ENCODE data around the gene PTK7.
"Not testable (repeated sequence)": the region's sequence is repeated elsewhere in the genome, so short reads cannot be mapped to it uniquely, and the experiment has no call there.

The PTK7 gene

DNA sequence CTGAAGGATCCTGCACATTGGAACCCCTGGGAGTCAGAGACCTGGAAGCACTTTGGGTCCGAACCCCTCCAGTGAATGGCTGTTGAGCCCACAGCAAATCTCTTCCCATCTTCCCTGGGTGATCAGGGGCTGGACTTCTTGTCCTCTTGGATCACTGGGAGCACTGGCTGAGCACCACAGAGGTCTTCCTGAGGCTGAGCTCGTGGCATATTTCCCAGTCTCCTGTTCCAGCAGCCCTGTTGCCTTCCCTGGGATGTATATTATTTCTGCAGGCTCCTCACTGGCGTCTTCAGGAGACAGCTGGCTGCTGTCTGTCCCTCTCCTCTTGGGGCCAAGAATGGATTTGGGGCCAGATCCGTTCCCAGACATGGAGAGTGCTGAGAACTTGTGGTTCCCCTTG is 43.4 kb downstream of the PTK7 start:
- DNase-seq (ENCODE audit: low spot score) = no peak

GRCh38 chr6:43120101-43120763 is 44.1 kb downstream of the PTK7 start:
- no peak for DNase-seq (ENCODE audit: low spot score)

DNA sequence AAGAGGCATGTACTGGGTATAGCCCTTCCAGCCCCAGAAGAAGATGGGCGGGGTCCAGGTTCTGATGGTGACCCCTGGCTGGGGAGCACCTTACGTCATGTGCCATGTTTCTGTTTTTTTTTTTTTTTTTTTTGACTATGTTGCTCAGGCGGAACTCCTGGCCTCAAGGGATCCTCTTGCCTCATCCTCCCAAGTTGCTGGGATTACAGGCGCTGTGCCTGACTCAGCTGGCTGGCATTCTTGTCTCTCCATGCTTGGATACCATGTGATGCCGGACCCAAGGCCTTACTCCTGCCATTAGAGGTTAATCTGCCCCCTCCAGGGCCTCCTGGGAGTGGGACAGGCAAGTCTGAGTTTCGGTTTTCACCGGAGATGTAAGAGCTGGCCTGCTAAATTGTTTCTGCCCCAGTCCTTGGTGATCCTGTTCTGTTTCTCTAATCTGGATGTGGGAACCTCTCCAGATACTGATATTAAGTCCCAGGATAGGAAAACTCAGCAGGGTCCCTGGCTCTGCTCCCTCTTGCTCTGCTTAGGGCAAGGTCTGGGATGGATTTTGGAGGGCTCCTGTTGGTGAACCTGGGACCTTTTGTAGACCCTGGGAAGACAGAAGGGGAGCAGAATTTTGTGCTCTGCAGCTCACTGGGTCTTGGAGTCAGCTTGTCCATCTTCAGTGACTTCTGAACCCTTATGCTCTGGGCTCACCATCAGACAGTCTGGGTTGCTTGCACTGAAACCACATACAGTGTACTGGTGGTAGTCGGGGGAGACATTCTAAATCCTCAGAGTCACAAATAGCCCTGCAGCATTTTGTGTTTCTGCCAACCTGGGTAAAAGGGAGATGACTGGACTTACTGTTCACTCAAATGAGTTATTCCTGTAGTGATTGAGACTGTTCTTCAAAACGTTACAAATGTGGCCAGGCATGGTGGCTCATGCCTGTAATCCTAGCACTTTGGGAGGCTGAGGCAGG is 45.1 kb downstream of the PTK7 start:
- no peak for DNase-seq (ENCODE audit: low spot score)

DNA sequence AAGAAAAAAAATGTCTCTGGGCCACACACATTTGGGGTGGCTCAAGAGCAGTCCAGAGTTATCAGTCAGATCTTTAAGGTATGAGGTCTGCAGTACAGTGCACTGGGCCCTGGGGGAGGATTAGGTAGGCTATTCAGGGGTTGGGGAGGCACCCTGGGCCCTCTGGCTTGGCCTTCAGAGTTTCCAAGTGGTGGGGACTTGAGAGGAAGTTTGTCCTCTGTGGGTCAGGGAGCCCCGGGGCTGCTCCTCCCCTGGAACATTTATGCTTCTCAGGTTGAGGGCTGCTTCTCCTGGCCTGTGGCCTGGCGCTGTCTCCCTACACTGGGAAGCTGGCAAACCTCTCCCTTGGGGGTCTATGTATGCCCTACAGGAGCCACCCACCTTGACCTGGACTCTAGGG is 46.0 kb downstream of the PTK7 start:
- DNase-seq (ENCODE audit: low spot score) = no peak

GRCh38 chr6:43123461-43124314 is 47.6 kb downstream of the PTK7 start:
- DNase-seq (ENCODE audit: low spot score) = no peak

GRCh38 chr6:43124481-43124880 is 48.4 kb downstream of the PTK7 start:
- no peak for DNase-seq (ENCODE audit: low spot score)

- no peak for DNase-seq (ENCODE audit: low spot score)
Observed at GRCh38 chr6:43125119-43125518, 49.0 kb downstream of the PTK7 start.

DNA sequence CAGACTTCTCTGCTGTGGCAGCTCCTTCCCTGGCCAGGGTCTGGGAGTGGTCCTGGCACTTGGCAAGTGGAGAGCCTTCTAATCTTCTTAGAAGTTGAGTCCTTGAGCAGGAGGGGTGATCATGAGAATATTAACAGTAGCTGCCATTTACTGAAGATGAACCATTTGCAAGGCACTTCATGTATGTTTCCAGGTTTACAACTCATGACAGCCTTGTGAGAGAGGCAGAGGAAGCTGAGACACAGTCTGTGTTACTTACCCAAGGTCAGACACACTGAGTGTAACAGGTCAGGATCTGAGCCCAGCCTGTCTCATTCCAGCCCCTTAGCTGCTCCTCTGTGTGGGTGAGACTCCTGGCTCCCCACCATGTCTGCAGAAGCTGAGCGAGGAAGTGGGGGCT is 49.4 kb downstream of the PTK7 start:
- no peak for DNase-seq (ENCODE audit: low spot score)

DNA sequence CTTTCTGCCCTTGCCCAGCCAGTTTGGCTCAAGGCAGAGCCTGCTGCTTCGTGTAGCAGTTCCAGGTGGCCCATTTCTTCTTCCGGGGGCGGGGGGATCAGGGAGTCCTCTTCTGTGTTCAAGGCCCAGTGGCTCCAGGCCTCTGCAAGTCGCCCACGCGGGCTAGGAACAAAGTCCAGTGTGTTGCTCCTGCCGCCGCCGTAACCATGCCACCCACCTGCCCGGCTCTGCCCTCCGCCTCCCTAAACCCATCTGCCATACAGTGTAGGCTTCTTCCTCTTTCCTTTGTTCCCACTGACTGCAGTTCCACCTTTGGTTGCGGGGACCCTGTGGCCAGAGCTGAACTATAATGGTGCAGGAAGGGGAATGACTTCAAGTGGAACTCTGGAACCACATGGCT is 51.1 kb downstream of the PTK7 start:
- DNase-seq (ENCODE audit: low spot score) = no peak

- no peak for DNase-seq (ENCODE audit: low spot score)
Observed at GRCh38 chr6:43127877-43128276, 51.8 kb downstream of the PTK7 start.

DNA sequence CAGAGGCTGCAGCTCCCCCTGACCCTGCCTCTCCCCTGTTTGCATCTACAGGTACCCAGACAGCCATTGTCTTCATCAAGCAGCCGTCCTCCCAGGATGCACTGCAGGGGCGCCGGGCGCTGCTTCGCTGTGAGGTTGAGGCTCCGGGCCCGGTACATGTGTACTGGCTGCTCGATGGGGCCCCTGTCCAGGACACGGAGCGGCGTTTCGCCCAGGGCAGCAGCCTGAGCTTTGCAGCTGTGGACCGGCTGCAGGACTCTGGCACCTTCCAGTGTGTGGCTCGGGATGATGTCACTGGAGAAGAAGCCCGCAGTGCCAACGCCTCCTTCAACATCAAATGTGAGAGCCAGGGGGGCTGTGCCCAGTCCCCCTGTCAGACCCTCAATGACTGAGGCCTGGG is 52.8 kb downstream of the PTK7 start:
- DNase-seq (ENCODE audit: low spot score) = no peak

DNA sequence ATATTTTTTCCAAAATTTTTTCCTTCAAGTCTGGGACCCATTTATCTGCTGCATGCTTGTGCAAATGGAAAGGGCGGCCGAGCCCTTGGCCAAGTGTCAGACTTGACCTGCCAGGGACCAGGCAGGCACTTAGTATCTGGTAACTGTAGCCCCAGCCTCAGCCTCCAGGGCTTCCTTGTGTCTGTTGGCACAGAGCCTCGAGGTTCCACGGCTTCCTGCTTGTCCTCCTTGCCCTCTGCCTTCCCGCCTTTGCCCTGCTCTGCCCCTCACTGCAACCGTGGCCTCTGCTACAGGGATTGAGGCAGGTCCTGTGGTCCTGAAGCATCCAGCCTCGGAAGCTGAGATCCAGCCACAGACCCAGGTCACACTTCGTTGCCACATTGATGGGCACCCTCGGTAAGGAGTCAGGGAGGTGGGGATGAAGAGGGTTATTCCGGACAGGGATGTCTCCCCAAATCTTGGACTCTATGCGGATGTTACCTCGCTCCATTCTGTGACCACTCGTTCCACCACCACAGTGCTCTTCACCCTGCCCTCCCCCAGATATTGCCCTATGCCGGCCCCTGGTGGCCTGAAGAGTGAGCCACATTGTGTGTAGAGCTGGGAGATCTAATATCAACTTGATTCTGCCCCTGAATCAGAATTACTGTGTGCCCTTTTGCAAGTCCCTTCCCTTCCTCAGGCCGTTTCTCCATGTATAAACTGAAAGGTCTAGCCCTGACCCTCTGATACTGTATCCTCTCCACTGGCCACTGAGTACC is 53.5 kb downstream of the PTK7 start:
- DNase-seq (ENCODE audit: low spot score) = peak; percentile 70

DNA sequence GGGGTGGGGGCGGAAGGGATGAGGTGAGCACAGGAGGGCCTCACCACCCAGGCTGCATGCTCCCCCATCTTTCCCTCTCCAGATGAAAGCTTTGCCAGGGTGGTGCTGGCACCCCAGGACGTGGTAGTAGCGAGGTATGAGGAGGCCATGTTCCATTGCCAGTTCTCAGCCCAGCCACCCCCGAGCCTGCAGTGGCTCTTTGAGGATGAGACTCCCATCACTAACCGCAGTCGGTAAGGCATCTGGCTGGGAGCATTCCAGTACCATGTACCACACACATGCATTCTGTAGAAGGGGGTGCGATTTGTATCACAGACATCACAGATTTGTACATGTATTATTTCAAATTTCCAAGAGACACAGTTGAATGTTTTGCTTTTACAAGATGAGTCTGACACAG is 54.3 kb downstream of the PTK7 start:
- DNase-seq (ENCODE audit: low spot score) = no peak

DNA sequence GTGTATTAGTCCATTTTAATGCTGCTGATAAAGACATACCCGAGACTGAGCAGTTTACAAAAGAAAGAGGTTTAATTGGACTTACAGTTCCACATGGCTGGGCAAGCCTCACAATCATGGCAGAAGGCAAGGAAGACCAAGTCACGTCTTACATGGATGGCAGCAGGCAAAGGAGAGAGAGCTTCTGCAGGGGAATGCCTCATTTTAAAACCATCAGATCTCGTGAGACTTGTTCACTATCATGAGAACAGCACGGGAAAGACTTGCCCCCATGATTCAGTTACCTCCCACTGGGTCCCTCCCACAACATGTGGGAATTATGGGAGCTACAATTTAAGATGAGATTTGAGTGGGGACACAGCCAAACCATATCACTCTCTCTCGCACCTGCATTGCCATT is 55.3 kb downstream of the PTK7 start:
- DNase-seq (ENCODE audit: low spot score) = not testable (repeated sequence)

DNA sequence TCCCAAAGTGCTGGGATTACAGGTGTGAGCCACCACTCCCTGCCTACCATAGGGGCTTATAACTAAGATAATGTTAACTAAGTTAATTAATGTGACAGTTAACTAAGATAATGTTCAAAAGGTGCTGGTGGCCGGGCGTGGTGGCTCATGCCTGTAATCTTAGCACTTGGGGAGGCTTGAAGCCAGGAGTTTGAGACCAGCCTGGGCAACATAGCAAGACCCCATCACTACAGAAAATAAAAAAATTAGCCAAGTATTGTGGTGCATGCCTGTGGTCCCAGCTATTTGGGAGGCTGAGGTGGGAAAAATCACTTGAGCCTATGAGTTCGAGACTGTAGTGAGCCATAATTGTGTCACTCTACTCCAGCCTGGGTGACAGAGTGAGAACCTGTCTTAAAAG is 62.2 kb downstream of the PTK7 start:
- no peak for DNase-seq (ENCODE audit: low spot score)

- DNase-seq (ENCODE audit: low spot score) = not testable (repeated sequence)
Observed at GRCh38 chr6:43139973-43140372, 63.9 kb downstream of the PTK7 start.

DNA sequence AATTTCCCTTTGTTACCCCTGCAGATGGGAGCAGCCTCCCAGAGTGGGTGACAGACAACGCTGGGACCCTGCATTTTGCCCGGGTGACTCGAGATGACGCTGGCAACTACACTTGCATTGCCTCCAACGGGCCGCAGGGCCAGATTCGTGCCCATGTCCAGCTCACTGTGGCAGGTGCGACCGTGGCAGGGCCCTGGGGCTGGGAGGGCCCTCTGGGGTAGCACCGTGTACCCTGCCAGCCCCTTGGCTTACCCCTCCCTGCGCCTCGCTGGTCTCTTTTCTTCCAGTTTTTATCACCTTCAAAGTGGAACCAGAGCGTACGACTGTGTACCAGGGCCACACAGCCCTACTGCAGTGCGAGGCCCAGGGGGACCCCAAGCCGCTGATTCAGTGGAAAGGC is 65.5 kb downstream of the PTK7 start:
- DNase-seq (ENCODE audit: low spot score) = no peak

GRCh38 chr6:43142101-43142500 is 66.0 kb downstream of the PTK7 start:
- DNase-seq (ENCODE audit: low spot score) = no peak

- peak; percentile 99 for DNase-seq (ENCODE audit: low spot score)
Observed at GRCh38 chr6:43143235-43144128, 67.4 kb downstream of the PTK7 start.

DNA sequence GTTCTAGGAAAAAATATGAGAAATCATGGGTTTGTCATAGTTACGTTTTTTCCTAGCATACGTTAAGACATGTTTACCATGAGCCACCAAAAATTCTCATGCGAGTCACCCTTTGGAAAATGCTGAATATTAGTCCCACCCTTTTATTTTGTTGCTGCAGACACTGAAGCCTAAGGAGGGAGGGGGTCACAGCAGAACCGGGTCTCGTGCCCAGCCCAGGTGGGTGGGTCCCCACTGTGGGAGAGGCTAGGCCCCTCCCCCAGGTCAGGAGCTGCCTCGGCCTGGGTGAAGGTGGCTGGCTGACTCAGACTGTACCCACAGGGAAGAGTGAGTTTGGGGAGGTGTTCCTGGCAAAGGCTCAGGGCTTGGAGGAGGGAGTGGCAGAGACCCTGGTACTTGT is 68.8 kb downstream of the PTK7 start:
- no peak for DNase-seq (ENCODE audit: low spot score)

DNA sequence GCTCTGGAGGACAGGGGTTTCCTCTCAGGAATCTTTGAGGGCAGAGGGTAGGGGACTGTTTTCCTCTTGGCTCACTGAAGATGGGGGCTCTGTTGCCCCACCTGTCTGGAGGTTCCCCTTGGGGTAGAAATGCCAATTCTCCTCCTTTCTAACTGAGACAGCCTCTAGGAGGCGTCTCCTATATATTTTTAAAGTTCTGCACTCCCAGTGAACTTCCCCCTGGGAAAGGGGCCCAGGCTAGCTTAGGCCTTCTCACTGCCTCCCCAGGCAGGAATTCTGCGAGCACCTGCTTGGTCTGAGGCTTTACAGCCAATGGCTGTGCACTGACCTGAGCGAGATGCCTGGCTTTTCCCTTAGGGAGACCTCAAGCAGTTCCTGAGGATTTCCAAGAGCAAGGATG is 70.1 kb downstream of the PTK7 start:
- no peak for DNase-seq (ENCODE audit: low spot score)
